ENCODE measurements around the gene ABLIM2.

GRCh38 chr4:7947927-7948326 lies 210.7 kb downstream of the ABLIM2 start:
- TF ChIP-seq POLR2AphosphoS5 (IDR thresholded peaks at IDR 0.05; ENCODE audit: low read depth) (no peak), EZH2 (IDR thresholded peaks at IDR 0.05; ENCODE audit: low read depth, unreplicated experiment) (no peak), CTCF (conservative IDR thresholded peaks at IDR 0.05; ENCODE audit: low read depth in 2 of 2) (no peak), EZH2phosphoT487 (IDR thresholded peaks at IDR 0.05; ENCODE audit: unreplicated experiment) (no peak), REST (IDR thresholded peaks at IDR 0.05; ENCODE audit: unreplicated experiment) (no peak)
